OCI-LY7 (cell line): ENCODE data around the gene PIAS4. TPM values are rescaled to one million over a fixed set of nuclear protein-coding genes. Genes with fewer than 3 reads are reported as not detected.
A peak's percentile ranks its signal among the peaks of the same experiment; 100 is the strongest.

ENCODE experiments used
- BruUV-seq: library from RNA; stranded (reverse); fragments of 400-500 nt; replicated peaks from 2 replicates; lab custom pipeline; 2021; lab: Mats Ljungman, UMichigan
- CTCF ChIA-PET: fragments of 300-600 bp; sonication (Branson Sonifier 250); formaldehyde crosslinking; loops from one replicate; lab custom pipeline; 2022; ENCODE audit warnings: antibody characterized with exemption; ENCODE audit not compliant: unreplicated experiment; lab: Charles Lee
- POLR2A ChIA-PET: fragments of 300-600 bp; sonication (Branson Sonifier 250); formaldehyde crosslinking; loops from one replicate; lab custom pipeline; 2022; ENCODE audit warnings: antibody characterized with exemption; lab: Charles Lee
- DNase-seq: peaks from one replicate; pipeline ENCODE4 v3.0.0-alpha.2; 2015; ENCODE audit warnings: low spot score
- H2AFZ ChIP-seq: fragments of 200-600 bp; sonication (generic), shearing (Covaris generic); 2 replicates; pipeline ENCODE4 v1.6.1; 2014; ENCODE audit warnings: mild to moderate bottlenecking, antibody characterized with exemption, low read length, moderate library complexity
- H3K27ac ChIP-seq: fragments of 200-600 bp; sonication (generic); 2 replicates; pipeline ENCODE4 v1.5.1; 2014; ENCODE audit warnings: mixed run types, low read depth, mild to moderate bottlenecking, moderate library complexity, low read length, inconsistent platforms; ENCODE audit not compliant: poor library complexity, severe bottlenecking
- H3K36me3 ChIP-seq: fragments of 200-600 bp; sonication (generic); 2 replicates; pipeline ENCODE4 v1.6.1; 2014; ENCODE audit warnings: mild to moderate bottlenecking, antibody characterized with exemption, low read length, moderate library complexity, mixed read lengths; ENCODE audit not compliant: insufficient read depth
- H3K4me1 ChIP-seq: fragments of 200-600 bp; sonication (generic); 2 replicates; pipeline ENCODE4 v1.5.1; 2014; ENCODE audit warnings: mild to moderate bottlenecking, low read length; ENCODE audit not compliant: insufficient read depth, poor library complexity, severe bottlenecking
- H3K4me2 ChIP-seq: fragments of 200-600 bp; sonication (generic); 2 replicates; pipeline ENCODE4 v1.6.1; 2014; ENCODE audit warnings: mild to moderate bottlenecking, low read length
- H3K4me3 ChIP-seq: fragments of 200-600 bp; sonication (generic); 2 replicates; pipeline ENCODE4 v1.5.1; 2014; ENCODE audit warnings: mild to moderate bottlenecking, low read depth, low read length; ENCODE audit not compliant: poor library complexity, severe bottlenecking
- H3K79me2 ChIP-seq: fragments of 200-600 bp; sonication (generic); 2 replicates; pipeline ENCODE4 v1.6.1; 2016; ENCODE audit warnings: low read depth, mild to moderate bottlenecking, low read length, moderate library complexity, mixed read lengths; ENCODE audit not compliant: insufficient read depth
- H3K9me2 ChIP-seq: fragments of 200-600 bp; sonication (generic); 2 replicates; pipeline ENCODE4 v1.6.1; 2016; ENCODE audit warnings: mild to moderate bottlenecking, low read length, mixed read lengths; ENCODE audit not compliant: insufficient read depth
- H3K9me3 ChIP-seq: fragments of 200-600 bp; sonication (generic); 2 replicates; pipeline ENCODE4 v1.6.1; 2014; ENCODE audit warnings: mild to moderate bottlenecking, mixed run types, low read length, mixed read lengths
- H4K20me1 ChIP-seq: fragments of 200-600 bp; sonication (generic); 2 replicates; pipeline ENCODE4 v1.6.1; 2014; ENCODE audit warnings: mild to moderate bottlenecking, antibody characterized with exemption, low read length, moderate library complexity, mixed read lengths; ENCODE audit not compliant: insufficient read depth
- EZH2phosphoT487 ChIP-seq: fragments of 200-600 bp; sonication (generic); IDR thresholded peaks from 2 replicates; pipeline ENCODE4 v1.6.1; 2018; ENCODE audit warnings: low read depth, borderline replicate concordance, mild to moderate bottlenecking, mixed run types, antibody characterized with exemption, low read length, moderate library complexity, mixed read lengths
- intact Hi-C: fragments of 100-400 bp; cut with micrococcal nuclease; formaldehyde crosslinking; loops from one replicate; pipeline ENCODE4 v1.10.0; 2022; ENCODE audit not compliant: unreplicated experiment
- total RNA-seq, 2 experiments: library from RNA; depleted of rRNA in 1 of 2; stranded (reverse); fragments of >200 nt in 1 of 2; shearing (Covaris generic) in 1 of 2; gene quantifications; 2 replicates each; pipeline ENCODE4 v1.2.3, GENCODE V29; 2014 to 2022
- TF ChIP-seq, protein P1 (sequence below): fragments of 200-600 bp; sonication (generic); conservative IDR thresholded peaks from 2 replicates; pipeline ENCODE4 v1.5.1; 2014; ENCODE audit warnings: mild to moderate bottlenecking, antibody characterized with exemption, low read length, moderate library complexity, mixed read lengths

Gene PIAS4
- total RNA-seq, 2 experiments from 2014 or later, result 25.3 to 35.0 TPM

DNA sequence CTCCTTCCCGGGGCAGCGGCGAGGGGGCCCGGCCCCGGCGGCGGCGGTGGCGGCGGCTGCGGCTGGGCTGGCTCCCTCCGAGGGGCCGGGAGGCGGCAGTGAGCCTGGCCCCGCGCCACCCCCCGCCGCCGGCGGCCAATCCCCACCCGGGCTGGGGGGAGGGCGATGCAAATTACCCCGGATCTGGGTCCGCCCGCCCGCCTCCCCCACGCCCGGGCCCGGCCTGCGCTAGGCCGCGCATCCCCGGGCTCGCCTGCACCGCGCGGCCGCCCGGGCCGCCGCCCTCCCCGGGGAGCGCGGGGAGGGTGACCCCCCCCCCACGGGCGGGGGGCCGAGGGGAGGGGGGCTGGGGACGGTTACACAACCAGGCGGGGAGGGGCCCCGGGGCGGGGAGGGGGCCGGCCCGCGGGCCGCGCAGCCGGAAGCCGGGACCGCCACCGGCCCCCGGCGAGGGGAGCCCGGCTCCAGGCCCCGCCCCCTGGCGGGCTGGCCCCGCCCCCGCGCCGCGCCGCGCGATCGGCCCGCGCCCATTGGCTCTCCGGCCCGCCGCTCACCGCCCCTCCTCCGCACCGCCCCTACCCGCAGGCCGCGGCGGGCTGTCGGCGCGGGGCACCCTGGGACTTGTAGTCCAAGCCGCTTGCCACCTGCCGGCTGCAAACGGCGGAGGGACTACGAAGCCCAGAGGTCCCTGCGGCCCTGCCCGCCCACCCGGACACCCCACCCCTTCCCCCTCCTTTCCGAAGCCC lies 58.1 kb downstream of the PIAS4 start:
- no TSS peak for BruUV-seq
- peaks cover 34% of the 10 kb centered on the region for H4K20me1 ChIP-seq
- TF ChIP-seq EZH2phosphoT487, result no peak
- TF ChIP-seq, protein P1, sequence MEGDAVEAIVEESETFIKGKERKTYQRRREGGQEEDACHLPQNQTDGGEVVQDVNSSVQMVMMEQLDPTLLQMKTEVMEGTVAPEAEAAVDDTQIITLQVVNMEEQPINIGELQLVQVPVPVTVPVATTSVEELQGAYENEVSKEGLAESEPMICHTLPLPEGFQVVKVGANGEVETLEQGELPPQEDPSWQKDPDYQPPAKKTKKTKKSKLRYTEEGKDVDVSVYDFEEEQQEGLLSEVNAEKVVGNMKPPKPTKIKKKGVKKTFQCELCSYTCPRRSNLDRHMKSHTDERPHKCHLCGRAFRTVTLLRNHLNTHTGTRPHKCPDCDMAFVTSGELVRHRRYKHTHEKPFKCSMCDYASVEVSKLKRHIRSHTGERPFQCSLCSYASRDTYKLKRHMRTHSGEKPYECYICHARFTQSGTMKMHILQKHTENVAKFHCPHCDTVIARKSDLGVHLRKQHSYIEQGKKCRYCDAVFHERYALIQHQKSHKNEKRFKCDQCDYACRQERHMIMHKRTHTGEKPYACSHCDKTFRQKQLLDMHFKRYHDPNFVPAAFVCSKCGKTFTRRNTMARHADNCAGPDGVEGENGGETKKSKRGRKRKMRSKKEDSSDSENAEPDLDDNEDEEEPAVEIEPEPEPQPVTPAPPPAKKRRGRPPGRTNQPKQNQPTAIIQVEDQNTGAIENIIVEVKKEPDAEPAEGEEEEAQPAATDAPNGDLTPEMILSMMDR, result no peak
- H3K36me3 ChIP-seq, result peaks cover 37% of the 10 kb centered on the region
- POLR2A ChIA-PET, result no interaction called here
- intact Hi-C loops, result loop anchor here (1.0 to 5.0 kb wide), 5 partner anchors 49 to 181 kb away; partner anchors contain the start of genes PIAS4 and YJU2
- H3K9me3 ChIP-seq, result no peaks in the 10 kb centered on the region
- peak overlapping the region; percentile 100 for H3K4me3 ChIP-seq
- peak; percentile 98 for DNase-seq
- H3K4me2 ChIP-seq, result no peak overlapping the region
- H3K9me2 ChIP-seq, result no peaks in the 10 kb centered on the region
- H3K4me1 ChIP-seq, result peaks cover 51% of the 10 kb centered on the region
- CTCF ChIA-PET, result no interaction called here
- H3K27ac ChIP-seq, result no peak overlapping the region
- H3K79me2 ChIP-seq, result peaks cover 45% of the 10 kb centered on the region
- H2AFZ ChIP-seq, result no peak overlapping the region

DNA sequence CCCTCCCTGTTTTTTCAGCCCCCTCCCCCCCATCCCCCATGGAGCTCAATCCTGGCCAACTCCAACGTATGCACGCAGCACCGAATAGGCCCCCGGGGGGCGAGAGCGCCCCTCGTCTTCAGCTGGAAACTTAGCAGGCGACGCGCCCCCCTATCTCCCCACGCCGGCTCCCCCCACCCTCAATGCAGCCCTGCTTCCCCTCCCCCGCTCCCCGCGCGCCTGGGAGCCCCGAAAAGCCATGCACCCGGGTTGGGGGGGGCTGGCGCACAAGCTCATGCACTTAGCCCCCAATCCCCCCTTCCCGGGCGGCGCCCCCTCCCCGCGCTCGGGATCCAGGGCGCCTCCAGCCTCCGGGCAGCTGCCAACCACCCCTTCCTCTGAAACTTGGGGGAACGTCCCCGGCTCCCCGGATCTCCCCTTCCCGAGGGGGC lies 58.7 kb downstream of the PIAS4 start:
- POLR2A ChIA-PET, result no interaction called here
- no peaks in the 10 kb centered on the region for H3K9me3 ChIP-seq
- H3K27ac ChIP-seq, result peak overlapping the region; percentile 77
- TF ChIP-seq, protein P1, result 0 out of 2 replicates have a peak, but pooled peaks have one; percentile 21
- no peak for TF ChIP-seq EZH2phosphoT487
- peaks cover 39% of the 10 kb centered on the region for H3K79me2 ChIP-seq
- no peak overlapping the region for H2AFZ ChIP-seq
- peak overlapping the region; percentile 69 for H3K4me2 ChIP-seq
- no peak for DNase-seq
- no TSS peak for BruUV-seq
- peaks cover 30% of the 10 kb centered on the region for H4K20me1 ChIP-seq
- CTCF ChIA-PET, result no interaction called here
- H3K4me1 ChIP-seq, result peaks cover 45% of the 10 kb centered on the region
- peak overlapping the region; percentile 100 for H3K4me3 ChIP-seq
- intact Hi-C loops, result loop anchor here (1.0 to 5.0 kb wide), 5 partner anchors 49 to 181 kb away; partner anchors contain the start of genes PIAS4 and YJU2
- H3K9me2 ChIP-seq, result no peaks in the 10 kb centered on the region
- peaks cover 35% of the 10 kb centered on the region for H3K36me3 ChIP-seq
